ENCODE data around the gene MKS1. TPM values are rescaled to one million over a fixed set of nuclear protein-coding genes. Genes with fewer than 3 reads are reported as not detected.

The MKS1 gene
- total RNA-seq, 1 experiment from 2014 or later, result 28.6 TPM

GRCh38 chr17:58176200-58176599, 42.9 kb downstream of the MKS1 start:
- no peaks in the 10 kb centered on the region for H3K36me3 Mint-ChIP-seq (ENCODE audit: insufficient read depth, unreplicated experiment)
- H3K36me3 ChIP-seq (ENCODE audit: control insufficient read depth, insufficient read depth, low read length), result no peaks in the 10 kb centered on the region
- H3K4me3 Mint-ChIP-seq (ENCODE audit: unreplicated experiment), result no peak overlapping the region
- TF ChIP-seq CTCF (IDR thresholded peaks at IDR 0.05; ENCODE audit: insufficient read depth in 1 of 2, low read depth in 1 of 2, low read length in 1 of 2, severe bottlenecking in 1 of 2, unreplicated experiment in 1 of 2), result no peak
- no peak overlapping the region for H3K4me3 ChIP-seq (ENCODE audit: low read depth, low read length)
- intact Hi-C loops (cut with micrococcal nuclease; ENCODE audit: unreplicated experiment), result no loop called here
- no peak overlapping the region for H3K27ac Mint-ChIP-seq (ENCODE audit: unreplicated experiment)
- peaks cover 15% of the 10 kb centered on the region for H3K27me3 Mint-ChIP-seq (ENCODE audit: insufficient read depth, unreplicated experiment)
- no peak for DNase-seq
- no peaks in the 10 kb centered on the region for H3K9me3 Mint-ChIP-seq (ENCODE audit: unreplicated experiment)
- H3K4me1 Mint-ChIP-seq (ENCODE audit: low read depth, unreplicated experiment), result no peaks in the 10 kb centered on the region
- H3K4me1 ChIP-seq, result no peaks in the 10 kb centered on the region
- POLR2A ChIA-PET, result no interaction called here
- H3K9me3 ChIP-seq, result no peaks in the 10 kb centered on the region
- CTCF ChIA-PET, result no interaction called here
- no peaks in the 10 kb centered on the region for H3K27me3 ChIP-seq (replicated peaks; ENCODE audit: control insufficient read depth, insufficient read depth, low read length)
- no TSS peak for BruUV-seq (replicated peaks)

GRCh38 chr17:58174871-58175270, 44.2 kb downstream of the MKS1 start:
- no peak overlapping the region for H3K4me3 ChIP-seq (ENCODE audit: low read depth, low read length)
- no peaks in the 10 kb centered on the region for H3K4me1 ChIP-seq
- H3K36me3 ChIP-seq (ENCODE audit: control insufficient read depth, insufficient read depth, low read length), result no peaks in the 10 kb centered on the region
- no TSS peak for BruUV-seq (replicated peaks)
- DNase-seq, result no peak
- Mint-ChIP-seq H3K4me1 (ENCODE audit: low read depth, unreplicated experiment) (no peaks in the 10 kb centered on the region), H3K27me3 (ENCODE audit: insufficient read depth, unreplicated experiment) (peaks cover 21% of the 10 kb centered on the region), H3K9me3 (ENCODE audit: unreplicated experiment) (no peaks in the 10 kb centered on the region), H3K27ac (ENCODE audit: unreplicated experiment) (no peak overlapping the region), H3K4me3 (ENCODE audit: unreplicated experiment) (no peak overlapping the region), H3K36me3 (ENCODE audit: insufficient read depth, unreplicated experiment) (no peaks in the 10 kb centered on the region)
- CTCF ChIA-PET, result no interaction called here
- intact Hi-C loops (cut with micrococcal nuclease; ENCODE audit: unreplicated experiment), result no loop called here
- H3K9me3 ChIP-seq, result no peaks in the 10 kb centered on the region
- no peak for TF ChIP-seq CTCF (IDR thresholded peaks at IDR 0.05; ENCODE audit: insufficient read depth in 1 of 2, low read depth in 1 of 2, low read length in 1 of 2, severe bottlenecking in 1 of 2, unreplicated experiment in 1 of 2)
- no peaks in the 10 kb centered on the region; the same call in 1 of the 2 replicates for H3K27me3 ChIP-seq (replicated peaks; ENCODE audit: control insufficient read depth, insufficient read depth, low read length)
- POLR2A ChIA-PET, result no interaction called here

GRCh38 chr17:58172369-58173071, 46.5 kb downstream of the MKS1 start:
- H3K27ac Mint-ChIP-seq (ENCODE audit: unreplicated experiment), result no peak overlapping the region
- ChIA-PET CTCF (interaction anchor here (0.8 to 1.5 kb wide), 2 partner anchors 8 to 51 kb away, joined by 3 to 7 read pairs; no protein-coding TSS in a partner anchor), POLR2A (no interaction called here)
- intact Hi-C loops (cut with micrococcal nuclease; ENCODE audit: unreplicated experiment), result loop anchor here (1.0 kb wide), 1 partner anchor 50 kb away; no protein-coding TSS in a partner anchor
- H3K4me3 Mint-ChIP-seq (ENCODE audit: unreplicated experiment), result no peak overlapping the region
- H3K27me3 Mint-ChIP-seq (ENCODE audit: insufficient read depth, unreplicated experiment), result peaks cover 33% of the 10 kb centered on the region
- Histone ChIP-seq H3K27me3 (replicated peaks; ENCODE audit: control insufficient read depth, insufficient read depth, low read length) (no peaks in the 10 kb centered on the region; the same call in 1 of the 2 replicates), H3K4me3 (ENCODE audit: low read depth, low read length) (no peak overlapping the region), H3K4me1 (no peaks in the 10 kb centered on the region), H3K9me3 (no peaks in the 10 kb centered on the region), H3K36me3 (ENCODE audit: control insufficient read depth, insufficient read depth, low read length) (no peaks in the 10 kb centered on the region)
- DNase-seq, result peak in 1 of 2 experiments; percentile 58
- H3K4me1 Mint-ChIP-seq (ENCODE audit: low read depth, unreplicated experiment), result no peaks in the 10 kb centered on the region
- TF ChIP-seq CTCF (IDR thresholded peaks at IDR 0.05; ENCODE audit: insufficient read depth in 1 of 2, low read depth in 1 of 2, low read length in 1 of 2, severe bottlenecking in 1 of 2, unreplicated experiment in 1 of 2), result peak; percentile 62 to 63
- BruUV-seq (replicated peaks), result no TSS peak
- no peaks in the 10 kb centered on the region for H3K9me3 Mint-ChIP-seq (ENCODE audit: unreplicated experiment)
- H3K36me3 Mint-ChIP-seq (ENCODE audit: insufficient read depth, unreplicated experiment), result no peaks in the 10 kb centered on the region
